Neural cell (in vitro differentiated cells): ENCODE results near the gene SLC25A26. TPM values are rescaled to one million over a fixed set of nuclear protein-coding genes. Genes with fewer than 3 reads are reported as not detected.

Experiments
- H2AFZ ChIP-seq: fragments of 200-600, 300-800 bp; sonication (generic), shearing (Covaris generic); 2 replicates; pipeline ENCODE4 v1.6.0; 2014; ENCODE audit warnings: low read depth, mild to moderate bottlenecking, antibody characterized with exemption, low read length, moderate library complexity
- H3F3A ChIP-seq: fragments of 200-600 bp; shearing (Covaris generic); 2 replicates; pipeline ENCODE4 v1.6.1; 2016; ENCODE audit warnings: mild to moderate bottlenecking, moderate library complexity, mixed read lengths, antibody characterized with exemption, low read length; ENCODE audit not compliant: insufficient read depth, poor library complexity, severe bottlenecking
- H3K27ac ChIP-seq: fragments of 200-600, 300-800 bp; sonication (generic), shearing (Covaris generic); 2 replicates; pipeline ENCODE4 v1.5.1; 2014; ENCODE audit warnings: mild to moderate bottlenecking, low read length, moderate library complexity
- H3K27me3 ChIP-seq: fragments of 300-800, 200-600 bp; sonication (generic), shearing (Covaris generic); 2 replicates; pipeline ENCODE4 v1.6.0; 2014; ENCODE audit warnings: mild to moderate bottlenecking, low read depth, low read length, moderate library complexity; ENCODE audit not compliant: insufficient read depth
- H3K36me3 ChIP-seq: fragments of 300-800, 200-600 bp; sonication (generic), shearing (Covaris generic); 2 replicates; pipeline ENCODE4 v1.5.1; 2014; ENCODE audit warnings: mild to moderate bottlenecking, antibody characterized with exemption, low read length, moderate library complexity; ENCODE audit not compliant: insufficient read depth
- H3K4me2 ChIP-seq: fragments of 300-800, 200-600 bp; sonication (generic), shearing (Covaris generic); 2 replicates; pipeline ENCODE4 v1.6.0; 2014; ENCODE audit warnings: mild to moderate bottlenecking, low read length
- H3K4me3 ChIP-seq: fragments of 300-800, 200-600 bp; sonication (generic), shearing (Covaris generic); 2 replicates; pipeline ENCODE4 v1.5.1; 2014; ENCODE audit warnings: mild to moderate bottlenecking, low read length, moderate library complexity
- H3K79me2 ChIP-seq: fragments of 200-600 bp; shearing (Covaris generic); replicated peaks from 2 replicates; pipeline ENCODE4 v1.6.0; 2014; ENCODE audit warnings: mild to moderate bottlenecking, low read length, moderate library complexity; ENCODE audit not compliant: insufficient read depth
- H3K9ac ChIP-seq: fragments of 300-800, 200-600 bp; sonication (generic), shearing (Covaris generic); 2 replicates; pipeline ENCODE4 v1.6.1; 2016; ENCODE audit warnings: mild to moderate bottlenecking, low read length, mixed read lengths
- H3K9me2 ChIP-seq: fragments of 200-600 bp; shearing (Covaris generic); 2 replicates; pipeline ENCODE4 v1.6.1; 2016; ENCODE audit warnings: mild to moderate bottlenecking, low read length, mixed read lengths; ENCODE audit not compliant: insufficient read depth
- H3K9me3 ChIP-seq: fragments of 200-600, 300-800 bp; sonication (generic), shearing (Covaris generic); 2 replicates; pipeline ENCODE4 v1.6.1; 2016; ENCODE audit warnings: mild to moderate bottlenecking, mixed run types, low read length, moderate library complexity, mixed read lengths
- H4K20me1 ChIP-seq: fragments of 200-600 bp; shearing (Covaris generic); 2 replicates; pipeline ENCODE4 v1.6.1; 2016; ENCODE audit warnings: mild to moderate bottlenecking, mixed run types; ENCODE audit not compliant: insufficient read depth
- EP300 ChIP-seq: fragments of 450-650 bp; conservative IDR thresholded peaks from 2 replicates; pipeline ENCODE4 v1.6.1; 2014; ENCODE audit warnings: antibody characterized with exemption, mild to moderate bottlenecking, moderate library complexity; ENCODE audit not compliant: poor library complexity, severe bottlenecking
- EZH2 ChIP-seq: fragments of 200-600, 300-800 bp; shearing (Covaris generic), sonication (generic); IDR thresholded peaks from 2 replicates; pipeline ENCODE4 v1.6.1; 2014; ENCODE audit warnings: antibody characterized with exemption, low read length, borderline replicate concordance, mild to moderate bottlenecking; ENCODE audit not compliant: insufficient read depth, poor library complexity, severe bottlenecking
- MXI1 ChIP-seq: fragments of 450-650 bp; conservative IDR thresholded peaks from 2 replicates; pipeline ENCODE4 v1.6.1; 2014; ENCODE audit warnings: antibody characterized with exemption, mild to moderate bottlenecking; ENCODE audit not compliant: poor library complexity, severe bottlenecking
- POLR2AphosphoS5 ChIP-seq: IDR thresholded peaks from 2 replicates; pipeline ENCODE4 v1.6.1; 2012
- RAD21 ChIP-seq: fragments of 450-650 bp; conservative IDR thresholded peaks from 2 replicates; pipeline ENCODE4 v1.6.1; 2014; ENCODE audit warnings: antibody characterized with exemption, mild to moderate bottlenecking, moderate library complexity
- SMC3 ChIP-seq: fragments of 450-650 bp; conservative IDR thresholded peaks from 2 replicates; pipeline ENCODE4 v1.6.1; 2014; ENCODE audit warnings: antibody characterized with exemption, mild to moderate bottlenecking, moderate library complexity; ENCODE audit not compliant: poor library complexity
- TAF1 ChIP-seq: IDR thresholded peaks from 2 replicates; pipeline ENCODE4 v1.6.1; 2012; ENCODE audit warnings: low read depth
- polyA plus RNA-seq: library from polyadenylated mRNA; depleted of rRNA; stranded (reverse); fragments of >200 nt; gene quantifications from 2 replicates; pipeline ENCODE4 v1.2.3, GENCODE V29; 2014
- TF ChIP-seq, protein P1 (sequence below): fragments of 450-650 bp; IDR thresholded peaks from 2 replicates; pipeline ENCODE4 v1.5.1; 2014; ENCODE audit warnings: antibody characterized with exemption, mild to moderate bottlenecking, moderate library complexity; ENCODE audit not compliant: poor library complexity, severe bottlenecking
- TF ChIP-seq, protein P2 (sequence below): IDR thresholded peaks from 2 replicates; pipeline ENCODE4 v1.6.1; 2012; ENCODE audit warnings: borderline replicate concordance

SLC25A26 gene
- polyA plus RNA-seq, 1 donor from 2014 or later = 21.0 TPM

DNA sequence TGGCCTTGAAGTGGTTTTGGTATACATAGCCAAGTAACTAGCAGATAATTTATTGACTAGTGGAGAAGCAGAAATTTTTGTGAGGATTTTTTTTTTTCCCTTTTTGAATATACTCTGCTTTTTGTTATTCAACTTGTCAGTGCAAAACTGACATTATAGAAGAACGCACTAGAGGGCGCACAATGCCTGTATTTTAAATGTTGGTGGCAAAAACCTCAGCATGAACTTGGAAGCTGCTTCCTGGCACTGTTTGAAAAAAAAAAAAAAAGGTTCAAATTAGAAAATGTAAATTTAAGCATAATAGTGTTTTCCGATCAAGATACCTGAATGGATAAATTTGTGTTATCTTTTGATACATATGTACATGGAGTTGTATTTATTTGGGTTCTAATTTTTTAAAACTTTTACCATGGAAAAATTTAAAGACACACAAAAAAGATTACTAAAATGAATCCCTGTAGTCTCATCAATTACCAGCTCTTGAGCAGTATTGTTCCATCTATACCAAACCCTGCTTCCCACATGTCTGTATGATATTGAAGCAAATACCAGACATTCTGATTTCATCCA, 56.0 kb downstream of the SLC25A26 start:
- H2AFZ ChIP-seq = no peak overlapping the region
- no peaks in the 10 kb centered on the region for H3K36me3 ChIP-seq
- no peaks in the 10 kb centered on the region for H4K20me1 ChIP-seq

DNA sequence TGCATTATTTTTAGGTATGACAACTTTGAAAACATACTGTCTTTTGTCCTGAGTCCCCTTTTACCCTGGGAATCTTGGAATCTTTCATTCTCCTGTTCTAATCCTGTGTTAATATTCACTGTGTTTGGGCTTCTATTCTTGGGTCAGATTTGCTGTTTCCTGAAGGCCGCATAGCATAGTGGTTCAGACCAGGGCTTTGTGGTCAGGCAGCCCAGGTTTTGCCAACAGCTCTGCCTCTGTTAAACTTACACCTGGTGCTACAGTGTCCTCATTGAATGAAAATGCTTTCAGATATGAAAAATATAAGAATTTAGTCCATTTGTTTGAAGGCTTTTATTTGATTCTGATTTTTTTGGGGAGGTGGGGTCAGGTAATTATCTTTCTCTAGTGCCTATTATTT, 58.4 kb downstream of the SLC25A26 start:
- Histone ChIP-seq H3K27ac (no peak overlapping the region), H3K9ac (no peak overlapping the region), H4K20me1 (no peaks in the 10 kb centered on the region), H3K27me3 (no peaks in the 10 kb centered on the region), H3K4me2 (no peak overlapping the region), H2AFZ (no peak overlapping the region), H3K9me3 (no peaks in the 10 kb centered on the region), H3K9me2 (no peaks in the 10 kb centered on the region), H3K4me3 (no peak overlapping the region), H3K79me2 (no peaks in the 10 kb centered on the region), H3K36me3 (no peaks in the 10 kb centered on the region), H3F3A (no peaks in the 10 kb centered on the region)
- TF ChIP-seq TAF1 (no peak), SMC3 (no peak), RAD21 (no peak), EP300 (no peak), EZH2 (no peak), POLR2AphosphoS5 (no peak), MXI1 (no peak)
- TF ChIP-seq, protein P1, sequence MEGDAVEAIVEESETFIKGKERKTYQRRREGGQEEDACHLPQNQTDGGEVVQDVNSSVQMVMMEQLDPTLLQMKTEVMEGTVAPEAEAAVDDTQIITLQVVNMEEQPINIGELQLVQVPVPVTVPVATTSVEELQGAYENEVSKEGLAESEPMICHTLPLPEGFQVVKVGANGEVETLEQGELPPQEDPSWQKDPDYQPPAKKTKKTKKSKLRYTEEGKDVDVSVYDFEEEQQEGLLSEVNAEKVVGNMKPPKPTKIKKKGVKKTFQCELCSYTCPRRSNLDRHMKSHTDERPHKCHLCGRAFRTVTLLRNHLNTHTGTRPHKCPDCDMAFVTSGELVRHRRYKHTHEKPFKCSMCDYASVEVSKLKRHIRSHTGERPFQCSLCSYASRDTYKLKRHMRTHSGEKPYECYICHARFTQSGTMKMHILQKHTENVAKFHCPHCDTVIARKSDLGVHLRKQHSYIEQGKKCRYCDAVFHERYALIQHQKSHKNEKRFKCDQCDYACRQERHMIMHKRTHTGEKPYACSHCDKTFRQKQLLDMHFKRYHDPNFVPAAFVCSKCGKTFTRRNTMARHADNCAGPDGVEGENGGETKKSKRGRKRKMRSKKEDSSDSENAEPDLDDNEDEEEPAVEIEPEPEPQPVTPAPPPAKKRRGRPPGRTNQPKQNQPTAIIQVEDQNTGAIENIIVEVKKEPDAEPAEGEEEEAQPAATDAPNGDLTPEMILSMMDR = no peak
- TF ChIP-seq, protein P2, sequence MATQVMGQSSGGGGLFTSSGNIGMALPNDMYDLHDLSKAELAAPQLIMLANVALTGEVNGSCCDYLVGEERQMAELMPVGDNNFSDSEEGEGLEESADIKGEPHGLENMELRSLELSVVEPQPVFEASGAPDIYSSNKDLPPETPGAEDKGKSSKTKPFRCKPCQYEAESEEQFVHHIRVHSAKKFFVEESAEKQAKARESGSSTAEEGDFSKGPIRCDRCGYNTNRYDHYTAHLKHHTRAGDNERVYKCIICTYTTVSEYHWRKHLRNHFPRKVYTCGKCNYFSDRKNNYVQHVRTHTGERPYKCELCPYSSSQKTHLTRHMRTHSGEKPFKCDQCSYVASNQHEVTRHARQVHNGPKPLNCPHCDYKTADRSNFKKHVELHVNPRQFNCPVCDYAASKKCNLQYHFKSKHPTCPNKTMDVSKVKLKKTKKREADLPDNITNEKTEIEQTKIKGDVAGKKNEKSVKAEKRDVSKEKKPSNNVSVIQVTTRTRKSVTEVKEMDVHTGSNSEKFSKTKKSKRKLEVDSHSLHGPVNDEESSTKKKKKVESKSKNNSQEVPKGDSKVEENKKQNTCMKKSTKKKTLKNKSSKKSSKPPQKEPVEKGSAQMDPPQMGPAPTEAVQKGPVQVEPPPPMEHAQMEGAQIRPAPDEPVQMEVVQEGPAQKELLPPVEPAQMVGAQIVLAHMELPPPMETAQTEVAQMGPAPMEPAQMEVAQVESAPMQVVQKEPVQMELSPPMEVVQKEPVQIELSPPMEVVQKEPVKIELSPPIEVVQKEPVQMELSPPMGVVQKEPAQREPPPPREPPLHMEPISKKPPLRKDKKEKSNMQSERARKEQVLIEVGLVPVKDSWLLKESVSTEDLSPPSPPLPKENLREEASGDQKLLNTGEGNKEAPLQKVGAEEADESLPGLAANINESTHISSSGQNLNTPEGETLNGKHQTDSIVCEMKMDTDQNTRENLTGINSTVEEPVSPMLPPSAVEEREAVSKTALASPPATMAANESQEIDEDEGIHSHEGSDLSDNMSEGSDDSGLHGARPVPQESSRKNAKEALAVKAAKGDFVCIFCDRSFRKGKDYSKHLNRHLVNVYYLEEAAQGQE = no peak

More for the DNA sequence above, 56.0 kb downstream of the SLC25A26 start:
- no peaks in the 10 kb centered on the region for H3F3A ChIP-seq
- H3K4me2 ChIP-seq = no peak overlapping the region
- no peaks in the 10 kb centered on the region for H3K79me2 ChIP-seq
- H3K9me2 ChIP-seq = no peaks in the 10 kb centered on the region
- peak; percentile 95 for TF ChIP-seq SMC3
- no peak for TF ChIP-seq EP300
- TF ChIP-seq MXI1 = no peak
- TF ChIP-seq, protein P1 = peak; percentile 86
- TF ChIP-seq RAD21 = peak; percentile 93
- H3K27me3 ChIP-seq = no peaks in the 10 kb centered on the region
- no peak overlapping the region for H3K27ac ChIP-seq
- no peaks in the 10 kb centered on the region for H3K9me3 ChIP-seq
- H3K9ac ChIP-seq = no peak overlapping the region
- H3K4me3 ChIP-seq = no peak overlapping the region
